HG02571 (cell line): Measurements from ENCODE around the gene TMPRSS2.
"Not testable (repeated sequence)": the region's sequence is repeated elsewhere in the genome, so short reads cannot be mapped to it uniquely, and the experiment has no call there.

ENCODE experiments used
- ATAC-seq: cut with Tn5 transposase; IDR thresholded peaks from one replicate; pipeline ENCODE4 v1.9.1; 2021; ENCODE audit warnings: mild to moderate bottlenecking, moderate library complexity; ENCODE audit not compliant: unreplicated experiment

TMPRSS2 gene

DNA sequence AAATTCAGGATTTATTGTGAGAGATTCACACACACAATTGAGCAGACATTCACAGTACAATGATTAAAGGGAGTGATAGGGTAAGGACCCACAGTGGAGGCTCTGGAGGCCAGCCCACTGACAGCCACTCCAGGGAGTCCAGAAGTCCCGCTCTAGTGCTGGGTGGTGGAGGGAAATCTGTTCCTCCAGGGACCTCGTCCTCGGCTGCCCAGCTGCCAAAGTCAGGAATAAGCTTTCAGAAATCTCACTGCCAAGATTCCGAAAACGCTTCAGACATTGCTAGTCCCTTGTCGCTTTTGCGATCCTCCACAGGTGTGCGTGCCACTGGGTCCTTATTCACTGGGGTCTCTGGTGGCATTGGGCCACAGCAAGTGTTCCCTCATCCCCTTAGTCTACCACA lies 79.6 kb downstream of the TMPRSS2 start:
- no peak for ATAC-seq

DNA sequence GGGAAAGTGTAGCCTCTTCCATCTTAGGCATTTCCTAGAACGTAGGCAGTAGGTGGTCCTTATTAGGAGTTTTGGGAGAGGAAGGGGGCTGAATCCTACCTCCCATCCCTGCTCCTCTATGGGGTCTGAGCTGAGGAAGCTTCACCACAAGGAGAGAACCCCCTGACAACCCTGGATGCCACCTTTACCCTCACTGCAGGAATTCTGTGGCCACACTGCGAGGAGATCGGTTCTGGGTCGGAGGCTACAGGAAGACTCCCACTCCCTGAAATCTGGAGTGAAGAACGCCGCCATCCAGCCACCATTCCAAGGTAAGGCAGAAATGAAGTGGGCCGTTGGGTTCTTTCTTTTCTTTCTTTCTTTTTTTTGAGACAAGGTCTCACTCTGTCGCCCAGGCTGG lies 80.4 kb downstream of the TMPRSS2 start:
- no peak for ATAC-seq

DNA sequence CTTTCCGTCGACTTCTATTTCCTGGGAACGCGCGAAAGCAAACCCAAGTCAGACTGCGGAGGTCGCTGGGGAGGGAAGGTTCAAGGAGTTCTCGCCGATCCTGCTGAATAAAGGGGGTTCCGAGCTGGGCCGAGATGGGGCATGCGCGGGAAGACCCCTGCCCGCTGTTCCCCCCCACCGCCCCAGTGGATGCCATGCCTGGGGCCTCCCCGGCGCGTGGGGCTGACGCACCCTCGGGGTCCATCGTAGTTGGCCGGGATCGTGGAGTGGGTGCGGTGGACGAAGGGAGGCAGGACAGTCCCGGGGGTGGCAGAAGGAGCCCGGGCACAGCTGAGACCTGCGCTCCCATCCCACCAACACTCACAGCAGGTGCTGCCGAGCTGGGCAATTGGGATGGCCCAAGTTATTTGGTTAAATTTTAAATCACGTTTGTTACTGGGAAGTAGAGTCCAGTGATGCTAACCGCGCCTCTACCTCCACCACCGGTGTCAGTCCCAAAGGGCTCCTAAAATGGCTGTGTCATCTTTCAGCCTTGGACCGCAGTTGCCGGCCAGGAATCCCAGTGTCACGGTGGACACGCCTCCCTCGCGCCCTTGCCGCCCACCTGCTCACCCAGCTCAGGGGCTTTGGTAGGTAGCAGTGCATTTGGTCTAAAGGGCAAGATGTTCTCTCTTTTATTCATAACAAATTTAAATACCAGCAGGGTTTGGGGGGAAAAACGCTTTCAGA lies 81.1 kb downstream of the TMPRSS2 start:
- ATAC-seq: no peak

DNA sequence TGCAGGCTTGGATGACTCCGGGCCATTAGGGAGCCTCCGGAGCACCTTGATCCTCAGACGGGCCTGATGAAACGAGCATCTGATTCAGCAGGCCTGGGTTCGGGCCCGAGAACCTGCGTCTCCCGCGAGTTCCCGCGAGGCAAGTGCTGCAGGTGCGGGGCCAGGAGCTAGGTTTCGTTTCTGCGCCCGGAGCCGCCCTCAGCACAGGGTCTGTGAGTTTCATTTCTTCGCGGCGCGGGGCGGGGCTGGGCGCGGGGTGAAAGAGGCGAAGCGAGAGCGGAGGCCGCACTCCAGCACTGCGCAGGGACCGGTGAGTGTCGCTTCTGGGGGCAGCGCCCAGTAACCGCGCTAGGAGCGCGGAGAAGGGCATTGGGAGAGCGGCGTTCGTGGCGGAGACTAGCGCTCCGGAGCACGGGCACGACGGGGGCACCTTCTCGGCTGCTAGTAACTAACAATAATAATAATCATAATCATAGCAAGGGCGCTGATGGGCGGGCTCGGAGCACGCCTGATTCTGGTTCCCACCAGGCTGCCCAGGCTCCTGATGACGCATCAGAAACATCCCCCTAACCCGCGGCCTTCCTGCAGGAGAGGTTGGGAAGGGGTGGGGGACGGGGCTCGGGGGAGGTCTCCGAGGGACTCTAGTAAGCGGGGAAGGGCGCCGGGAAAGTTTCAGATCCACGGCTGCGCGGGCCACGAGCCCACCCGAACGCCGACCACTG lies 81.8 kb downstream of the TMPRSS2 start, which contains the start of gene MX1:
Gene MX1 (plus strand): TSS at position 286 of the 722 bp plus-strand sequence. CDS start 5,832 bp downstream, outside the sequence.
- ATAC-seq: peak; percentile 77

DNA sequence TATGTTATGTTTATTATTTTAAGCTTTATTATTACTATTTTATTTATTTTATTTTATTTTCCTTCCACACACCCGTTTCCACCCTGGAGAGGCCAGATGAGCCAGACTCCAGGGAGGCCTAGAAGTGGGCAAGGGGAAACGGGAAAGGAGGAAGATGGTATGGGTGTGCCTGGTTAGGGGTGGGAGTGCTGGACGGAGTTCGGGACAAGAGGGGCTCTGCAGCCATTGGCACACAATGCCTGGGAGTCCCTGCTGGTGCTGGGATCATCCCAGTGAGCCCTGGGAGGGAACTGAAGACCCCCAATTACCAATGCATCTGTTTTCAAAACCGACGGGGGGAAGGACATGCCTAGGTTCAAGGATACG lies 82.4 kb downstream of the TMPRSS2 start:
- ATAC-seq: no peak

DNA sequence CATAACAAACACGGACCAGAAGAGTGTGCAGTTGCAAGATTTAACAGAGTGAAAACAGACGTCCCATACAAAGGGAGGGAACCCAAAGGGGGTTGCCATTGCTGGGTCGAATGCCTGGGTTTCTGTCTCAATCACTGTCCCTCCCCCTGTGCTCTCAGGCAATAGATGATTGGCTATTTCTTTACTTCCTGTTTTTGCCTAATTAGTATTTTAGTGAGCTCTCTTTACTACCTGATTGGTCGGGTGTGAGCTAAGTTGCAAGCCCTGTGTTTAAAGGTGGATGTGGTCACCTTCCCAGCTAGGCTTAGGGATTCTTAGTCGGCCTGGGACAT lies 84.7 kb downstream of the TMPRSS2 start:
- ATAC-seq: not testable (repeated sequence)

DNA sequence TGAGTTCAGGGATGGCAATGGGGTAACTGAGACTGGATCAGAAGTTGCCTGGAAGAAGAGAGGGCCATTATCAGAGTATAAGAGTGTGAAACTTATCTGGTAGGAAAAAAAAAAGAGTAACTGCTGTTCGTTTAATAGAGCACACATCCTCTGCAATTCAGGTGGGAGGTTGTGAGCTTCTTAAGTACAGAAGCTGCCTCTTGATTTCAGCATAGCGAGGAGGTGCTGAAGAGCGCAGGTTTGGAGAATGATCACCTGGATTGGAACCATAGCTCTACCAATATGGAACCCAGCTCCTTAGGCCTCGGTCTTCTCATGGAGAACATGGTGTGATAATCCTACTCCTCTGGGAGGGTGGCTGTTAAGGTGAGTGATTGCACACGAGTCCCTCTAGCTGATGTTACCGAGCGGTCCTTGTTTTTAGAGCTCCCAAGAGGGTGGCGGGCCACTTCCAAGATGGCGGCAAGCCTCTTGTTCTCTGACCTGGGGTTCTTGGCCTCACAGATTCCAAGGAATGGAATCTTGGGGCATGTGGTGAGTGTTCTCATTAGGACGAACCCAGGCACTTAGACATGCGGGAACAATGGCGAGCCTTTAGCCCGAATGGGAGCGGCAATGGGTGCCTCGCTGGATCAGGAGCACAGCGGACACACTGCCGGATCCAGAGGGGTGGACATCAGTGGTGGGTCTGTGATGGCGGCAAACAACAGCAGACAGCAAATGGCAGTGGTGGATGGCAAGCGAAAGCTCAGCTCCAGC lies 85.2 kb downstream of the TMPRSS2 start:
- no peak for ATAC-seq

DNA sequence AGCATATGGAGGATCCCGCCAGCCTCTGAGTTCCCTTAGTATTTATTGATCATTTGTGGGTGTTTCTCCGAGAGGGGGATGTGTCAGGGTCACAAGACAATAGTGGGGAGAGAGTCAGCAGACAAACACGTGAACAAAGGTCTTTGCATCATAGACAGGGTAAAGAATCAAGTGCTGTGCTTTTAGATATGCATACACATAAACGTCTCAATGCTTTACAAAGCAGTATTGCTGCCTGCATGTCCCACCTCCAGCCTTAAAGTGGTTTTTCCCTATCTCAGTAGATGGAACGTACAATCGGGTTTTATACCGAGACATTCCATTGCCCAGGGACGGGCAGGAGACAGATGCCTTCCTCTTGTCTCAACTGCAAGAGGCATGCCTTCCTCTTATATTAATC lies 87.0 kb downstream of the TMPRSS2 start:
- not testable (repeated sequence) for ATAC-seq

DNA sequence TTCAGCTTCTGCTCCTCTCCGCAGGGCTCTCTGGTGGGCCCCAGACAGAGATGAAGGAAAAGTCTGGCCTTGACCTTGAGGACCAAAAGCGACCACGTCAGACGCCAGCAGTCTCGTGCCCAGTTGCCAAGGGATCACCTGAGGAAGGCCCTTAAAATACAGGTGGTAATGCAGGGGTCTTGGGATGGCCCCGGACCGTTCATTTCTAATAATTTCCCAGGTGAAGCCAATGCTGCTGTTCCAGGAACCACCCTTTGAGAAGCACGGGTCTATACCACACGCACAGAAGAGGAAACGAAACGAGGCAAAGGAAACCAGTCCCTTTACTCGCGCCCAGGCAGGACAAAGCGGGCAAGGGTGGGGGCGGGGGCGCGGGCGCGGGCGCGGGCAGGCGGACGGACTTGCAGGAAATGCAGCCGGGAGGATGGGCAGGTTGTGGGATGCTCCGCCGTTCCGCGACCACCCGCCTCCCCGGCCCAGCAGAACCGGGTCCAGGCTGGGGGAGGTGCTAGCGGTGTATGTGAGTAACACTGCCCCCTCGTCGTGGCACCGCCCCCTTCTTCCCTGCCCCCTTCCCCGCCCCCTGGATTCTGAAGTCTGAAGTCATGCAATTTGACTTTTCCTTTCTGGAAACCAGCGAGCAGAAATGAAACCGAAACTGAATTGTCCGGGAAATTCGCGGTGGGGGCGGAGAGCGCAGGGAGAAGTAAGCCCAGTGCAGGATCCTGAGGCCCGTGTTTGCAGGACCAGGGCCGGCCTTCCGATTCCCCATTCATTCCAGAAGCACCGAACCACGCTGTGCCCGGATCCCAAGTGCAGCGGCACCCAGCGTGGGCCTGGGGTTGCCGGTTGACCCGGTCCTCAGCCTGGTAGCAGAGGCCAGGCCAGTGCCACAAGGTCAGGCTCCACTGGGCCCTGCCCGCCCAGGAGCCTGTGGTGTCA lies 87.8 kb downstream of the TMPRSS2 start:
- ATAC-seq: peak; percentile 74

DNA sequence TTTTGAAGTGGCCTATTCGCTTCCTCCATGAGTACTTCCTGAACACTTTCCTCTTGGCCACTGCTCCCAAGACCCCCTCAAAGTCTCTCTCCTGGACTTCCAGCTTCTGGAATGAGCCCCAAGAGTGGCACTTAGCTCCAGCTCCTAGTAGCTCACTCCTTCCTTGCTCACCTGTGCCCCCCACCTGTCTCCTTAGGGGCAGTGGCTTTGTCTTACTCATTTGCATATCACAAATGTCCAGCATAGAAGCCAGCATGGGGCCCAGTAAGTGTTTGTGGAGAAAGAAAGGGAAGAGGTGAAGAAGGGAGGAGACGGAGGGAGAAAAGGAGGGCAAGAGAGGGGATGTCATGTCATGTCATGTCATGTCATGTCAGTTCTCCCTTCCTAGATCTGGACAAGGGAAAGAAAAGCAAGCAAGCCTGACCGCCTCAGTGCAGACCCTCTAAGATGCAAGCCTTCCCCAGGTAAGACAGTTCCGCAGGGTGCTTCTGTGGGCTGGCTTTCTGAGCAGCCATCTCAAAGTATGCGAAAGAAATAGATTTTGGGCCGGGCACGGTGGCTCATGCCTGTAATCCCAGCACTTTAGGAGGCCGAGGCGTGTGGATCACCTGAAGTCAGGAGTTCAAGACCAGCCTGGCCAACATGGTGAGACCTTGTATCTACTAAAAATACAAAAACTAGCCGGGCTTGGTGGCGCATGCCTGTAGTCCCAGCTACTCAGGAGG lies 88.8 kb downstream of the TMPRSS2 start:
- no peak for ATAC-seq

DNA sequence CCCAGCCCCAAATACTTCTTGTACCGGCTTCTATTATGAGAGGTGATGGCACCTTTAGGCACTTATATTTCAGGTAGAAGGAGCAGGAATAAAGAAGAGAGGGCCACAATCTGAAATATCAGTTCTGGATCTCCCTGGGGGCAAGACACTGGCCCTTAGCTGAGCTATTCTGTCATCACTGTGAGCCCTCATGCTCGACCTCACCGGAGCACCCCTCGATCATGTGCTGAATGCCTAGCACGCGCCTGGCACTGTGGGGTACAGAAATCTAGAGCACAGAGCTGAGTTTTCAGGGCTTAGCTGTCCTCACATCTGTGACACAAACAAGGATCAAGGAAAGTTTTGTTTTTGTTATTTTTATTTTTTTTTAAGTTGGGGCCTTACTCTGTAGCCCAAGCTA lies 89.6 kb downstream of the TMPRSS2 start:
- no peak for ATAC-seq

DNA sequence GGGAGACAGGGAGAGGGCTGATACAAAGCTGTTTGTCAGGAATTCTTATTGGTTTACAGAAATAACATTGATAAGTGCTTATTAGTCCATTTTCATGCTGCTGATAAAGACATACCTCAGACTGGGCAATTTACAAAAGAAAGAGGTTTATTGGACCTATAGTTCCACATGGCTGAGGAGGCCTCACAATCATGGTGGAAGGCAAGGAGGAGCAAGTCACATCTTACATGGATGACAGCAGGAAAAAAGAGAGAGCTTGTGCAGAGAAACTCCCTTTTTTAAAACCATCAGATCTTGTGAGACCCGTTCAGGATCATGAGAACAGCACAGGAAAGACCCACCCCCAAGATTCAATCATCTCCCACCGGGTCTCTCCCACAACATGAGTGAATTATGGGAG lies 90.5 kb downstream of the TMPRSS2 start:
- ATAC-seq: not testable (repeated sequence)
